Measurements from ENCODE around the gene DNAH6.
A peak's percentile ranks its signal among the peaks of the same experiment; 100 is the strongest.
"Not testable (repeated sequence)": the region's sequence is repeated elsewhere in the genome, so short reads cannot be mapped to it uniquely, and the experiment has no call there.

DNAH6 gene

DNA sequence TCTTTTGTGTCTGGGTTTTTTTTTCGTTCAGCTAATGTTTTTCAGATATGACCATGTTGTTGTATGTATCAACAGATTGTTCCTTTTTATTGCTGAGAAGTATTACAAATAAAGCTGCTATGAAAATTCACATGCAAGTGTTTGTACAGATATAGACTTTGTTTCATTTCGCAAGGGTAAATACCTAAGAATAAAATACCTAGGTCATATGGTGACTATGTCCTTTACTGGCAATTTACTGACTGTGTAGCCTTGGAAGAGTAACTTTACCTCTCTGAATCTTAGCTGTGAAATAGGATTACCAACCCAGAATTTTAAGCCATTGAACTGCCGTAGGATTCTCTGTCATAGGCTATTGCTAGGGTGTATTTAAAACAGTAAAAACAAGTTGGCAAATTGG lies 19.0 kb upstream of the DNAH6 start:
- DNase-seq (ENCODE audit: low spot score): no peak

DNA sequence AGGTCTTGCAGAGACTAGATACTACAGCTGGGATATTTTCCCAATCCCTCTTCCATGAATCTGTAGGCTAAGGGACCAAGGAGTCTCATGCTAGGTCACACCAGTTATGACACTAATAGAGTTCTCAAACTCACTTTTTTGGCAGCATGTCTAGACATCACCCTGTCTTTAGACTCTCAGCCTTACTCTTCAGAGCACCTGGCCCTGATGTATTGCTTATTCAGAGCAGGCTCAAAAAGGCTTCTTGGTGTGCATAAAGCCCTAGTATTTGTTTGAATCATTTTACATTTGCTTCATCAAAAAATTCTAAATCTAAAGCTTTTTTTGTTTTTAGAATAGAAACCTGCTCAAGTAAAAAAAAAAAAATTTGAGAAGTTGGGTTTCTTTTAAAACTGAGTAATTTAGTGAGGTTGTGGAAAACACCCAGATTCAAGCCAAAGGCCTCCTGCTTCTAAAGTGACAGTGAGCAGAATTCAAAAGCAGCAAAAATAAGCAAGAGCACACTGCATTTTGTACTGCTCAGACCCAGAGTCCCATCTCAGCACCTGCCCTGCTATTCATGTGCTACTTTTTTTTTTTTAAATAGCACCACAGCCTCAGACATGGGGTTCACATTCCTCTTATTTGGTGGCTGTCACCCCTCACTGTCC lies 18.0 kb upstream of the DNAH6 start:
- DNase-seq (ENCODE audit: low spot score): no peak

DNA sequence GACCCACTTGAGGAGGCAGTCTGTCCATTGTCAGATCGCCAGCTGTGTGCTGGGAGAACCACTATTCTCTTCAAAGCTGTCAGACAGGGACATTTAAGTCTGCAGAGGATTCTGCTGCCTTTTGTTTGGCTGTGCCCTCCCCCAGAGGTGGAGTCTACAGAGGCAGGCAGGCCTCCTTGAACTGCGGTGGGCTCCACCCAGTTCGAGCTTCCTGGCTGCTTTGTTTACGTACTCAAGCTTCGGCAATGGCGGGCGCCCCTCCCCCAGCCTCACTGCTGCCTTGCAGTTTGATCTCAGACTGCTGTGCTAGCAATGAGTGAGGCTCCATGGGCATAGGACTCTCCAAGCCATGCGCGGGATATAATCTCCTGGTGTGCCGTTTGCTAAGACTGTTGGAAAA lies 5.3 kb upstream of the DNAH6 start:
- DNase-seq (ENCODE audit: low spot score): not testable (repeated sequence)

DNA sequence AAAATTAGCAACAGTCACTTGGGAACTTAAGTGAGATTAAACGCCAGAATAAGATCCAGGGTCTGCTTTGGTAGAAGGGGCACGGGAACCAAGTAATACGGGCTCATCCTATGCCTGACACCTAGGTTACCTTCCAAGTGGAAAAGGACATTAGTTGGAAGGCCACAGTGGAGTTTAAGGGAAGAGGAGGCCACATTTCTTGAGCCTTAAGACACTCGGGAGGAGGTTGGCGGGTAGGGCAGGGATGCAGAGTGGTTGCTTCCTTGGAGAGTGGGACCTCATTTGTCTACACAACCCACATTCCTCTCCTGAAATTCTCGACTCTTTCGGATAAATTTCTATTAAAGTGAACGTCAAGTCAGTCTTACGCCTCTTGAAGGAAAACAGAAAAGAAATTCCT lies 510 bp upstream of the DNAH6 start:
- DNase-seq (ENCODE audit: low spot score): no peak

DNA sequence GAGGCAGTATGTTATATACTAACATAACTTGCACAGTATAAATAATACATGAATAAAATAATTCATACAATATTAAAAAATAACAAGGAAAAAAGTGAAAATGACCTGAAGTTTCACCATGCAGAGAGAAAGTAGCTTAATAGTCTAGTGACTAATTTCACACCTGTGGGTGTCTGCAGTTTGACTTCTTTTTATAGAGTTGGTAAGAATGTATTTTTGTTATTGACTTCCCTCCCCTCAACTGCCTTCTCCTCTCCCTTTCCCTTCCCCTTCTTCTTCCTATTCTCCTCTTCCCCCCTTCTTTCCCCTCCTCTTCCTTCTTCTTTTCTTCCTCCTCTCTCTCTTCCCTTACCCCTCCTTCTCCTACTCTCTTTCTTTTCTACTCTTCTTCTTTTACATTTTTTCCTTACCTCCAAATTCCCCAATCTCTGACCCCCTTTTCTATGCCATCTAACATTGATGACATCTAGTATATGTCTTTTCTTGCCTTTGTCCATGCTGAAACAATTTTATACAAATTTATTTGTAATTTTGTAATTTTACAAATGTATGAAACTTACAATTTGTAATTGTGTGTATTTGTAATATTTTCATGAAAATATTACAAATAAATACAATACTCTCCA lies 3.1 kb downstream of the DNAH6 start:
- no peak for DNase-seq (ENCODE audit: low spot score)

DNA sequence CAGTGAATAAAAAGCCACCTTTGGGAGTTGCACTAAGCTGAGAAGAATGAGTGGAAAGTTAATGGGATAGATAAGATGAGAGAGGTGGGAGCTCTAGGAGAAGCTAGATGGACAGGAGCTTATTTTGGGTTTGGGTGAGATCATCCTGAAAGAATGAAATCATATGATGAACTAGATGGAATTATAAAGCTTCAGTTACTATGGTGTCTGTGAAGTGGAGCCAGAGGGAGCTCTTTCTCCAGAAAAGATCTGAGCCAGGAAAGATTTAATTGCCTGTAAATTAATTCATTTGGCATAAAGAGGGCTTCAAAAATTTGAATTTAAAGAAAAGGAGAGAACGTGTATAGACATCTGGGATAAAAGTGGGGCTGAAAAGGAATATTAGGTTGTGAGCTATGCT lies 10.3 kb downstream of the DNAH6 start:
- DNase-seq (ENCODE audit: low spot score): peak; percentile 4

DNA sequence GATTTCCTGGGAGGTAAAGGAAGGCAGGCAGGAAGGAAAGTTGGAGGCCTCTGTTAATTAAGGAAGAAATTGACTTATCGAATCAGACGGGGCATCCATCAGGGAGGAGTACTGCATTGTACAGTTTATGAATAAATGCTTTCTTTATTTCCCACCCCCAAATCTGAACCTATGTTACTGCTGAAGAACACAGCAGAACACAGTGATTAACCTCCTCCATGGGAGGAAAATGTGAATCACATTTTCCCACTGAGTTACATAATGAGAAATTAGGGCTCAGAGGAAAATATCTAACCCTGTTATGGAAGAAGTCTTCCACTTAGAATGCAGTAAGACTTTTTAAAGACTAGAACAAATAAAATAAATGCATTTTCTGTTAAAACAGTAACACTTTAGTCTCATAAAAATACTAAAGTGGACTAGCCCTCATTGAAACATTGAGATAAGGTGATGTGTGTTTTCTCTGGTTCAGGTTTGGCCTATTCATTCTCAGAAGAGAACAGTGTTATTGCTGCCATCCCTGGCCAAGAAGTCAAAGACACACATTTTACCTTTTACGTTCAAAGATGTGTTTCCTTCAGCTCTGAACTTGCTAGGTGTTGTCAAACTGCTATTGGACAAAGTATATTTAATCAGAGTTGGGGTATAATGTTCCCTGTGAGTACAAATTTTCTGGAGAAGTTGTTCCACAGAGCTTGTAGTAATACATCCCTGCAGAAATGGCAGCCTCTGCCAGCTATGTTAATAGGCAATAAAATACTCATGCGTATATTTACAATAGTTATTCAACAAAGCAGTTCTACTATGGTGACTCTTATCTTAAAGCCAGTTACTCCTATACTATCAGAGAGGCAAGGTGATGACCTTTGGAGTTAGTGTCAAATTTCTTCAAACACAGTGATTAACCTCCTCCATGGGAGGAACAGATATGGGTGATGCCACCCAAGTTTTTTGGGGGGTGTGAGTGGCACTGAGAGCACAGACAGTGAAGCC lies 11.1 kb downstream of the DNAH6 start:
- no peak for DNase-seq (ENCODE audit: low spot score)

DNA sequence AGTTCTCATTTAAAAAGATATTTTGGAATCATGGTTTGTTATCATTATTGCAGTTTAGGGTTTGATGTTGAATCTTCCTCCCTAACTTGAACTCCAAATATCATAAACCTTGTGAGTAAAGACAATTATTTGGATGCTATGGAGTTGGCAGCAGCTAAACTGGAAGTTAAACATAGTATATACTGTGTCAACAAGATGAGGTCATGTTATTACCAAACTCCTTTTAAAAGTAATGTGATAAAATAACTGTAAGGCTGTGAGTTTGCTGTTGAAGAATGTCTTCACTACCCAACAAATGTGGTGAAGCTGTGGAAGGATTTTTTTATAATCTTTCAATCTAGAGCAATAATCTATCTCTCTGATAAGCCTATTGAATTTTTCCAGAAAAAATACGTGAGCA lies 16.0 kb downstream of the DNAH6 start:
- no peak for DNase-seq (ENCODE audit: low spot score)

DNA sequence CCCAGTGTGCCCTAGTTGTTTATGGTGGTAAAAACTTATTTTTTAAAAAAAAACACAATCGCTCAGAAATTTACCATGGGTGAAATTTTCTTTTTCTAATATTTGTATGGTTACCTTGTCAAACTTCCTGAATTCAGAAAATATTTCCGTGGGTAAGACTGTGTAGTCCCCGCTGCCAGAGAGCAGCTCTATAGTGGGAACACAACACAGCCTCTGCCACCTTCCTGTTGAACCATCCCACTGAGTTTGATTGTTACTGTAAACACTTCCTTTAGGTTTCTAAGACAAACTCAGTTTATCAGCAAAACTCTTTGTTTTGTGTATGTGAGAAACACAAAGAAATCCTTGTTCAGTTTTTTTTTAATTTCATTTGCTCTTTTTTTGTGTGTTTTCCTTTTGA lies 17.9 kb downstream of the DNAH6 start:
- no peak for DNase-seq (ENCODE audit: low spot score)

DNA sequence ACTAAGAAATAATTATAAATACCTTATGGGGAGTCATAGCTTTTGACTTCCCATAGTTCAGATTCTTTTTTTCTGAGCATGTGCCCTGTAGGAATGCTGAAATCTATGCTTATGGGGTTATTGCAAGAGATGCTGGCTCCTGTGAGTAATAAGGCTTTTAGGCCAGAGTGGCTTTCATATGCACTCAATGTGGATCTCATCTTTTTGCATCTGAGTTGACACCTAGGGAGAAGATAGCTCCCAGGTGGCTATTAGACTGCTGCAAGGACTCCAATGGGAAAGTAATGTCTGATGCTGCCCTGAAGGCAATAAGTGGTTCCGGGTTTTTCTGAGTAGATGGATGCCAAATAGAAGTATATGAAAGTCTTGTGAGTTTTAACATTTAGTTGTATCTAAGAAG lies 21.0 kb downstream of the DNAH6 start:
- DNase-seq (ENCODE audit: low spot score): no peak

DNA sequence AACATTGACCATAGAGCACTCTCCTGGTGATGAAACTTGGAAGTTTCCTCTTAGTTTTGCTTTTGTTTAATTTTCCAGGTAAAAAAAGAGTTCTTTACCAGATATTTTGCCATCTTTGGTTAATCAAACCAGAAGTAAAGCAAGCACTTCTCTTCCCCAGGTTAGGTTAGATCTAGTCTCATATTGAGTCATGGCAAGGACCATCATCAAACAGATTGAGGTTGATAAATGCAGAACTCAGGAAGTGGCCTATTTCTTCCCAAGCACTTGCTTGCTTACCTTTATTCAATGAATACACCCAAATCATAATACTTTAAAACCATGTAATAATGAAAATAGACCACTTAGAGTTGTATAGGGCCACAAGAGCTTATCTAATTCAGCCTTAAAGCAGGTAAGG lies 23.4 kb downstream of the DNAH6 start:
- no peak for DNase-seq (ENCODE audit: low spot score)

DNA sequence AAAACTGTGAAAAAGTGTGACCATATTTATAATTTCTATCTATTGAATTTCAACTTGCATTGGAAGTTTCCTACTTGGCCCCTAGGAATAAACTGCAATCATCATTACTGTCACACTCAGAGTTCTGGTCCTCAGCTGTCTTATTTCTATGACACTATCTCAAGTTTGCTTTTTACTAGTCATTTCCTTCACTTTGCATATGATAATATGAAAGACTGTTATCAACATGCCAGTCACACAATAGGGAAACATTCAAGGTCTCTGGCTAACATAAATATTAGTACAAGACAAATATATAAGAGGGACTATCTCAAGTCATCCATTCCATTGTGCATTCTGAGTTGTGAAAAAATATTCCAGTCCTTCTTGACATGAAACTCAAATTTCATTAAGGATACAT lies 28.7 kb downstream of the DNAH6 start:
- no peak for DNase-seq (ENCODE audit: low spot score)

DNA sequence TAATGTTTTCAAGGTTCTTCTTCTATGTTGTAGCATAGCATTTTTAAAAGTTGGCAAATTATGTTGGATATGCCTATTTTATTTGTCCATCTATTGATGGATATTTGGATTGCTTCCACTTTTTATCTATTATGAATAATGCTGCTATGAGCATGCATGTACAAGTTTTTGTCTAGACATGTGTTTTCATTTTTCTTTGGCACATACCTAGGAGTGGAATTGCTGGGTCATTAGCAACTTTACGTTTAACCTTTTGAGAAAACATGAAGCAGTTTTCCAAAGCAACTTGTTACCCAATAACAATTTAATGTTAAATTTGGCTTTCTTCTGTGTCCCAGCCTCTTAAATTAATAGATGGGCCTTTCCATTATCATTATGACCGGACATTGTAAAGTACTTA lies 30.3 kb downstream of the DNAH6 start:
- DNase-seq (ENCODE audit: low spot score): no peak

DNA sequence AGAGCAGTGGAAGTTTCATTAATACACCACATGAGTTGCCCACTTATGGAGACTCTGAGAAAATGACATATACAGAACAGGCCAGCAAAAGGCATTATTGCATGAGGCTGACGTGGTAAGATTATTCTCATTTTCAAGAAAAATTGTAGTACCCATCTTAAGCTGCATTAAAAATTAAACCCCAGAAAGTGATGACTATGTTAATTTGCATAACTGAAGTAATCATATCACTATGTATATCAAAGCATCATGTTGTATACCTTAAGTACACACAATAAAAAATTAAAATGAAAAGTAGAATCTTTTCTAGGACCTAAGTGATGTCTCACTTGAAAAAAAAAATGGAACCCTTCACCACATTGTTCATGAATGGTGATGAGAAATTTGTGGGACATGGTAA lies 32.0 kb downstream of the DNAH6 start:
- no peak for DNase-seq (ENCODE audit: low spot score)

DNA sequence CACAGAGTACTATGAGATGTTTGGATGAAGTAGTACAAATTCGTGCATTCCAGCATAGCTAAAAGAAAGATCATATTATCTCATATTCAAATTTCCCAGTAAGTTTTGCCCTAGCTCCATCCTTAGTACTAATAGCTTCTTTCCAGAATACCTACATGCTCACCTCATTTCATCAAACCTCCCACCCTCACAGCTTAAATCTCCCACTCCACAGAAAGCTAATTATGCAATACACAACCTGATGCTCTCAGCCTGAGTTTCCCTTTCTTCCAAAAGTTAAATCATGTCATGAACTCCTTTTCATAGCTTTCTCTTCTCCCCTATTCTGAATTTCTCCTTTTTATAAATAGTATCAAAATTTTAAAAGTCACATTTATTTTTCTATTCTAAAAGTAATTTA lies 34.6 kb downstream of the DNAH6 start:
- no peak for DNase-seq (ENCODE audit: low spot score)

DNA sequence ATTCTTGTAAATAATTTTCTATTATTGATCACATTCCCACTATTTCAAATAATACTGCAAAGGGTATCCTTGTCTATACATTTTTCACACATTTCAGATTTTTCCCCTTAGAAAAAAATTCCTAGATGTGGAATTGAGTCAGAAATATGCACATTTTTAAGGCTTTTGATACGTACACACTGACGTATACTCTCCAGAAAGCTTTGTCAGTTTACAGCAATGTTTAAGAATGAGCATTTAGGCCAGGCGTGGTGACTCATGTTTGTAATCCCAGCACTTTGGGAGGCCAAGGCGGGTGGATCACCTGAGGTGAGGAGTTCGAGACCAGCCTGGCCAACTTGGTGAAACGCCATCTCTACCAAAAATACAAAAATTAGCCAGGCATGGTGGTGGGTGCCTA lies 35.2 kb downstream of the DNAH6 start:
- not testable (repeated sequence) for DNase-seq (ENCODE audit: low spot score)

DNA sequence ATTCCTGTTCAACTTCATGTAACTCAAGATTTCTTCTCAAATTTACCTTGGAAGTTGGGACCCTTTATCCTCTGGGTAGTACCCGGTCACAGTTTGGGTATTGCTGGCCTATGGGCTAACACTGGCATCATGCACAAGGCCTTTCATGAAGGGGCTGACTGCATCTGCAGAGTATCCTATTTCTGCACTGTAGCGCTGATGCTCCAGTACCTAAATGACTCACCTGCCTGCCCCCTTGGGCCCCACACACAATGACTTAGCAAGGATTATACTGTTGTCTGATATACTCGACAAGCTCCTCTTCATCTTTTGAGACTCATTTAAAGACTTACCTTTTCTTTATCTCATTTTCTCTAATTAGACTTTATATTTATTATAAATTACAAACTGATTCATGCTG lies 39.9 kb downstream of the DNAH6 start:
- DNase-seq (ENCODE audit: low spot score): no peak

DNA sequence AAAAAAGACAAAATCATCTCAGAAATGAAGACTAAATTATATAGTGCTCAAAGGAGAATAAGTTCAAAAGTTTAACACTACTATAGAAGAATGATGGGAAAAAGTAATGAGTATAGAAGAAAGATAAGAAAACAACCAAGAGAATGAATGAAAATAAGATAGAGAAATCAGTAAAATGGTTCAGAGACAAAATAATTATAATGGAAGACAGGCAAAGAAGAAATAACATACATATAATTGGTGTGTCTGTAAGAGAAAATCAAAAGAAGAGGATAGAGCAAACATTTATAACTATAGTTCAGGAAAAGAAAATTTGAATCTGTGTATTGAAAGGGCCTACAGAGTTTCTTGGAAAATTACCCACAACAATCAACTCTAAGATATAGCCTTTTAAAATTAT lies 43.5 kb downstream of the DNAH6 start:
- DNase-seq (ENCODE audit: low spot score): no peak

DNA sequence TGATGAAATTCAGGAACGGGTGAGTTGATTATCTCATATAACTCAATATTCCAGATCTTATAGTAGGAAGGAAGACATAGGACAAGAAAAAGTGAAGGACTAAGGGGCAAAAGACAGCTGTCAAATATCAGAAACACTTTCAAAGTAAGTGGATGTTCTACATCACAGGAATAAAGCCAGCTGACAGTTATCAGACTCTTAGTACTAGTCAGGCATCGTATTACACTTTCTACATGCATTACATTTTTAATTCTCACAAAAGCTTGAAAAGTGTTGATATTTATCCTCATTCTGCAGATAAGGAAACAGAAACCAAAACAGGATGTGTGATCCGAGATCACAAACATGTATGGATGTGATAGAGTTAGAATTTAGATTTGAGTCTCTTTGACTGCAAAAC lies 63.4 kb downstream of the DNAH6 start:
- DNase-seq (ENCODE audit: low spot score): no peak

DNA sequence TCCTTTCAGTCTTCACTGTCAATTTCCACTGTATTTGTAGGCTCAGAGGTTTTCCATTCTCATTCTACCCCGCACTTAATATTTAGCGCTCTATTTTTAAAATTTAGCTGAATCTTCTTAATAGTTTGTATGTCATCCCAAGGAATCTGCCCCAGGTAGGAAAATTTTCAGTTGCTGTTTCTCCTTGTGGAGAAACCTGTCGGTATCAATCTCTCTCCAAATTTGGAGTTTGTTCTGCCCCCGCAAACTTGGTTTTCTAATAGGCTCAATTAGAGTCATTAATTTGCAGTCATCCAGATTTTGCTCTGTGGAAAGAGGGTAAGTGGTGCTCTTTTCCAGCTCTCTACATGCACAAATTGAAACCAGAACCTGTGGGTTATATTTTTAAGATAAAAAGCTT lies 87.6 kb downstream of the DNAH6 start:
- no peak for DNase-seq (ENCODE audit: low spot score)

DNA sequence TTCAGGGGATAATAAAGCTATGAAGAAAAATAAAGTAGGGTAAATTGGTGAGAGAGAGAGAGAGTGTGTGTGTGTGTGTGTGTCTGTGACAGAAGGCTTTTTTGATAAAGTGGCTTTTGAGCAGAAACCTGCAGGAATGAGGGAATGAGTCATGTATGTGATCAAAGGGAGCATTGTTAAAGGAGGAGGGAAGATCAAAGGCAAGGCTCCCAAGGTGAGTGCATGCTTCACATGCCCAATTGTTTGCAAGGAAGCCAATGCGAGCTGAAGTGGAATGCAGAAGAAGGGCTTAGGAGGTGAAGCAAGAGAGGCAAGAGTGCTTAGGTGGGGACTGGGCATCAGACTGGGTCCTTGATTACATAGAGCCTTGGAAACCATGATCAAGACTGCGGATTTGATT lies 96.8 kb downstream of the DNAH6 start:
- DNase-seq (ENCODE audit: low spot score): no peak

DNA sequence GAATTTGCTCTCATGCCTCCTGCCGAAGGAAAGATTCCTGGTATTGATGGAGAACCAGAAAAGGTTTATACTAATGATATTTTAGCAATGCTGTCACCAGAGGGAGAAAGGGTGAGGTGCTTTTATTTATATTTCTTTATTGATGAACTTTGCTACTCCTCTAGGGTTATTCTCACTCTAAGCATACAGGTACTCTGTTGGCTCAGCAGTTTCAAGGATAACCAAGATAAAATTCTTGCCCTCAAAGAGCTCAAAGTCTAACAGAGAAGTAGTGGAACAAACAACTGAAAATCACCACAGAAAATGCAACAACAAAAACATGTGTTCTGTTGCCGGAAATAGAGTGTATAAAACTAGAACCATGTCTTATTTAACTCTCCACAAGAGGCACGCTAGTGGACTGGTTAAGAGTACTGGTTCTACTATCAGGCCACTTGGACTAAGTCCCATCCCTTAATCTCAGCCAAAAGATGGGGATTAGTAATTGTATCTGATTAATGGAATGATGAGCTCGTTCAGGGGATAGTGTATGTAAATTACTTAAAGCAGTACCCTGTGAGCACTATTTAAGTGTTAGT lies 103.6 kb downstream of the DNAH6 start:
- no peak for DNase-seq (ENCODE audit: low spot score)

DNA sequence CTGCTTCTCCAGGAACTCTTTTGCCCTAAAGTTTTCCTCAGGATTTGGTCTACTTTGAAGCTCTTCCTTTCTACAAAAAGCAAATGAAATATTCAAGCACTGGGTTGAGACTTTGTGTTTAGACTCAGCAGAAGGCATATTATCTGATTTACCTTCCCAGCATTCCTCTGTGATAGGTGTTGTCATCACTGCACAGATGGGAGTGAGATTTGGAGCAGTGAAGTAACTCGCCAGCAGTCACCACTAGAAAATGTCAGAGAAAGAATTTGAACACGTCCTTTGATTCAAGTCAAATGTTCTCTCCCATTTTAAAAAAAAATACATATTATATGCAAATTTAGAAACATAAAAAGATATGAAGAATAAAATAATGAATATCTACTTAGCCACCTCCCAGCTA lies 112.2 kb downstream of the DNAH6 start:
- DNase-seq (ENCODE audit: low spot score): no peak

Measured in AG08395 (cell line).